A549 (cell line): ENCODE data around the gene MACC1. TPM values are rescaled to one million over a fixed set of nuclear protein-coding genes. Genes with fewer than 3 reads are reported as not detected.

Experiments
- ATAC-seq, 2 experiments: fragments of 200-7000 bp in 1 of 2; fragments of >200 bp in 1 of 2; cut with Nextera tagmentation in 1 of 2; cut with Tn5 transposase in 1 of 2; 3 replicates each; pipeline versions ENCODE4 v1.8.0 to v1.9.1; 2018 to 2020; ENCODE audit warnings: mild to moderate bottlenecking in 1 of 2, moderate library complexity in 1 of 2
- CTCF ChIA-PET: fragments of 300-600 bp; sonication (Branson Sonifier 250); formaldehyde crosslinking; extraction: SDS; loops from one replicate; lab custom pipeline; 2021; ENCODE audit warnings: antibody characterized with exemption, inconsistent platforms; lab: Yijun Ruan, JAX
- POLR2A ChIA-PET: fragments of 350-600 bp; formaldehyde crosslinking; extraction: SDS; loops from one replicate; lab custom pipeline; 2021; ENCODE audit warnings: antibody characterized with exemption, inconsistent platforms; lab: Yijun Ruan, JAX
- DNase-seq, 2 experiments: peaks; one replicate each; pipeline versions ENCODE4 v3.0.0 to v3.0.0-alpha.2; 2011 to 2016; ENCODE audit warnings: low read depth in 1 of 2, low spot score in 1 of 2
- FAIRE-seq: peaks from 2 replicates; lab custom pipeline; 2011; peaks lifted over from hg19 to GRCh38; lab: Jason Lieb, UNC
- H3K27ac ChIP-seq, 2 experiments: fragments of >200 bp; sonication (Bioruptor Twin); formaldehyde crosslinking; 3 replicates each; pipeline ENCODE4 v1.5.1; 2016 to 2017
- H3K4me1 ChIP-seq: fragments of >200 bp; sonication (Bioruptor Twin); formaldehyde crosslinking; 3 replicates; pipeline ENCODE4 v1.6.1; 2016
- H3K4me2 ChIP-seq: fragments of >200 bp; sonication (Bioruptor Twin); formaldehyde crosslinking; 3 replicates; pipeline ENCODE4 v1.6.1; 2016
- H3K4me3 ChIP-seq: fragments of >200 bp; sonication (Bioruptor Twin); formaldehyde crosslinking; 3 replicates; pipeline ENCODE4 v1.5.1; 2016
- H3K9me3 ChIP-seq: fragments of >200 bp; sonication (Bioruptor Twin); formaldehyde crosslinking; 3 replicates; pipeline ENCODE4 v1.6.1; 2016
- CBX2 ChIP-seq: fragments of 200-600 bp; sonication (generic); IDR thresholded peaks from 2 replicates; pipeline ENCODE4 v1.6.1; 2016; ENCODE audit warnings: low read depth, mild to moderate bottlenecking, borderline replicate concordance
- CBX8 ChIP-seq: fragments of 200-600 bp; sonication (generic); IDR thresholded peaks from 2 replicates; pipeline ENCODE4 v1.6.1; 2016
- CEBPB ChIP-seq, 2 experiments: fragments of >200 bp in 1 of 2; sonication (Bioruptor Twin) in 1 of 2; formaldehyde crosslinking in 1 of 2; IDR thresholded peaks; 2 replicates each; pipeline ENCODE4 v1.6.1; 2012 to 2016
- CHD4 ChIP-seq: fragments of 200-600 bp; sonication (generic); IDR thresholded peaks from 2 replicates; pipeline ENCODE4 v1.6.1; 2016; ENCODE audit warnings: antibody characterized with exemption, mild to moderate bottlenecking, borderline replicate concordance
- EHMT2 ChIP-seq: fragments of 200-600 bp; sonication (generic); IDR thresholded peaks from 2 replicates; pipeline ENCODE4 v1.6.1; 2016; ENCODE audit warnings: antibody characterized with exemption, low read depth, mild to moderate bottlenecking, moderate library complexity
- ESRRA ChIP-seq: fragments of 150-350 bp; IDR thresholded peaks from 2 replicates; pipeline ENCODE4 v1.6.1; 2014; ENCODE audit warnings: mild to moderate bottlenecking, low read length, borderline replicate concordance
- FOSB ChIP-seq: fragments of 250-450 bp; sonication (Bioruptor Pico); IDR thresholded peaks from 2 replicates; pipeline ENCODE4 v1.5.0; 2020; ENCODE audit warnings: mild to moderate bottlenecking, moderate library complexity
- FOSL2 ChIP-seq, 2 experiments: fragments of 450-650 bp in 1 of 2; fragments of >200 bp in 1 of 2; sonication (Bioruptor Twin) in 1 of 2; formaldehyde crosslinking; IDR thresholded peaks; 2 replicates each; pipeline versions ENCODE4 v1.5.0 to v1.6.1; 2016 to 2020; ENCODE audit warnings: mild to moderate bottlenecking in 1 of 2, moderate library complexity in 1 of 2
- FOXS1 ChIP-seq: fragments of 250-450 bp; sonication (Bioruptor Pico); IDR thresholded peaks from 2 replicates; pipeline ENCODE4 v1.5.0; 2020; ENCODE audit warnings: mild to moderate bottlenecking, moderate library complexity
- HDAC2 ChIP-seq: fragments of 200-600 bp; sonication (generic); IDR thresholded peaks from 2 replicates; pipeline ENCODE4 v1.6.1; 2016
- HEYL ChIP-seq: fragments of 250-450 bp; sonication (Bioruptor Pico); IDR thresholded peaks from 2 replicates; pipeline ENCODE4 v1.8.0; 2021; ENCODE audit warnings: mild to moderate bottlenecking, moderate library complexity
- HOXB13 ChIP-seq: fragments of 250-450 bp; sonication (Bioruptor Pico); IDR thresholded peaks from 2 replicates; pipeline ENCODE4 v1.5.0; 2020; ENCODE audit warnings: low read depth, mild to moderate bottlenecking, moderate library complexity
- HOXB5 ChIP-seq: fragments of 250-450 bp; sonication (Bioruptor Pico); IDR thresholded peaks from 2 replicates; pipeline ENCODE4 v1.5.0; 2020; ENCODE audit warnings: mild to moderate bottlenecking, moderate library complexity
- JUNB ChIP-seq: fragments of >200 bp; sonication (Bioruptor Twin); formaldehyde crosslinking; IDR thresholded peaks from 2 replicates; pipeline ENCODE4 v1.6.1; 2016
- MAZ ChIP-seq: fragments of 150-350 bp; IDR thresholded peaks from 2 replicates; pipeline ENCODE4 v1.6.1; 2014; ENCODE audit warnings: antibody characterized with exemption, low read depth, low read length, borderline replicate concordance
- MYC ChIP-seq: IDR thresholded peaks from 2 replicates; pipeline ENCODE4 v1.6.1; 2012; ENCODE audit warnings: mild to moderate bottlenecking, inconsistent platforms, low read length, improper control_type of control experiment, borderline replicate concordance
- NR3C1 ChIP-seq: fragments of >200 bp; sonication (Bioruptor Twin); formaldehyde crosslinking; IDR thresholded peaks from 3 replicates; pipeline ENCODE4 v1.6.1; 2017
- POLR2AphosphoS2 ChIP-seq: conservative IDR thresholded peaks from 2 replicates; pipeline ENCODE4 v1.6.1; 2012; ENCODE audit warnings: low read length, improper control_type of control experiment, inconsistent platforms
- RAD21 ChIP-seq, 2 experiments: fragments of >200 bp in 1 of 2; sonication (Bioruptor Twin) in 1 of 2; formaldehyde crosslinking in 1 of 2; IDR thresholded peaks in 1 of 2; conservative IDR thresholded peaks in 1 of 2; 2 replicates in 1 of 2; 3 replicates in 1 of 2; pipeline ENCODE4 v1.6.1; 2012 to 2018; ENCODE audit warnings: inconsistent platforms in 1 of 2
- RARB ChIP-seq: fragments of 250-450 bp; sonication (Bioruptor Pico); IDR thresholded peaks from 2 replicates; pipeline ENCODE4 v1.8.0; 2021; ENCODE audit warnings: mild to moderate bottlenecking, moderate library complexity
- RCOR1 ChIP-seq: fragments of 150-350 bp; IDR thresholded peaks from 2 replicates; pipeline ENCODE4 v1.6.1; 2014; ENCODE audit warnings: antibody characterized with exemption, low read length, low read depth
- RFX5 ChIP-seq: fragments of 450-650 bp; IDR thresholded peaks from 2 replicates; pipeline ENCODE4 v1.7.1; 2014; ENCODE audit warnings: antibody characterized with exemption, mild to moderate bottlenecking, moderate library complexity
- RNF2 ChIP-seq: fragments of 200-600 bp; sonication (generic); IDR thresholded peaks from 2 replicates; pipeline ENCODE4 v1.6.1; 2016; ENCODE audit warnings: low read depth, mild to moderate bottlenecking, antibody characterized with exemption, moderate library complexity, borderline replicate concordance
- SMC3 ChIP-seq: fragments of >200 bp; sonication (Bioruptor Twin); formaldehyde crosslinking; IDR thresholded peaks from 3 replicates; pipeline ENCODE4 v1.6.1; 2018; ENCODE audit warnings: inconsistent platforms
- SREBF2 ChIP-seq: fragments of 450-650 bp; IDR thresholded peaks from 2 replicates; pipeline ENCODE4 v1.6.1; 2014; ENCODE audit warnings: mild to moderate bottlenecking, moderate library complexity
- ZFP36 ChIP-seq: fragments of 450-650 bp; IDR thresholded peaks from 2 replicates; pipeline ENCODE4 v1.6.1; 2014; ENCODE audit warnings: borderline replicate concordance; ENCODE audit not compliant: partially characterized antibody
- ZNF302 ChIP-seq: fragments of 250-450 bp; sonication (Bioruptor Pico); IDR thresholded peaks from 2 replicates; pipeline ENCODE4 v1.9.0; 2021; ENCODE audit warnings: inconsistent platforms, mild to moderate bottlenecking, moderate library complexity
- ZSCAN20 ChIP-seq: fragments of 250-450 bp; sonication (Bioruptor Pico); IDR thresholded peaks from 2 replicates; pipeline ENCODE4 v1.8.0; 2022; ENCODE audit warnings: mild to moderate bottlenecking, moderate library complexity
- WGBS: methylation state at CpG from one replicate; pipeline ENCODE4 v1.1.6; 2017; ENCODE audit errors: missing lambda C conversion rate; 5-methylcytosine and 5-hydroxymethylcytosine counted together
- polyA plus RNA-seq, 4 experiments: library from polyadenylated mRNA; depleted of rRNA in 3 of 4; stranded (reverse); fragments of >200 nt; fragmentation: RNase III in 1 of 4; extraction: RNeasy Plus Mini Kit Qiagen cat#74134 plus additional on column Dnase treatment in 1 of 4; gene quantifications; 2 replicates in 3 of 4; 3 replicates in 1 of 4; pipeline ENCODE4 v1.2.3, GENCODE V29; 2011 to 2017
- TF ChIP-seq, protein P1 (sequence below): IDR thresholded peaks from 2 replicates; pipeline ENCODE4 v1.6.1; 2012
- TF ChIP-seq, protein P2 (sequence below): fragments of 250-450 bp; sonication (Bioruptor Pico); IDR thresholded peaks from 2 replicates; pipeline ENCODE4 v1.5.0; 2020; ENCODE audit warnings: low read depth, mild to moderate bottlenecking, moderate library complexity
- TF ChIP-seq, protein P3 (sequence below): fragments of >200 bp; sonication (Bioruptor Twin); formaldehyde crosslinking; IDR thresholded peaks from 2 replicates; pipeline ENCODE4 v1.6.1; 2016

The MACC1 gene
- polyA plus RNA-seq, 2 of the 4 experiments (the other 2 are of a cell fraction) = 0.01 TPM; not detected in 1

DNA sequence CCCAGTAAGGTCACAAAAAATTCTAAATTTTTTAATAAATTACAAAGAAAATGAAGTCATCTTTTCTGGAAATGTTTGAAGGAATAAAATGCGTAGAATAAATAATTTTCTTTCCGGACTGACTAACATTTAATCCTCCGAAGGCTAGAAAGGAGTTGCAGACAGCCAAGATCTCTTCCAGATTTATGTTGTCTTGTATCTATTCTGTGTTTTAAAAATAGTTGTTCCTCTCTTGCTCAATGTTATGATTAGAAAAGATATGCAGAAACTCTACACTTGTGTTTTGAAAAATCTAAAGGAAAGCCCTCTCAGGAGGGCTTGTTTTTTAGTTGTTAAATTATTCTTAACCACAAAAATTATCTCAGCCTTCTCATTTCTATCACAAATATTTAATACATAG lies 70.7 kb downstream of the MACC1 start:
- DNase-seq (no peak), ATAC-seq (no peak), FAIRE-seq (no peak)
- Histone ChIP-seq H3K4me3 (no peak overlapping the region), H3K4me2 (no peak overlapping the region), H3K9me3 (no peaks in the 10 kb centered on the region), H3K27ac (no peak overlapping the region), H3K4me1 (no peaks in the 10 kb centered on the region)
- TF ChIP-seq NR3C1 (no peak), CHD4 (no peak), ZNF302 (CRISPR knock-in tag) (no peak), HDAC2 (no peak), SREBF2 (no peak), EHMT2 (no peak), HOXB5 (CRISPR knock-in tag) (no peak), ZSCAN20 (no peak), CBX2 (no peak), FOSL2 (IDR thresholded peaks at IDR 0.05) (no peak), FOSL2 (CRISPR knock-in tag; IDR thresholded peaks at IDR 0.05) (no peak), CBX8 (no peak), MAZ (no peak), RARB (CRISPR knock-in tag) (no peak)
- TF ChIP-seq, protein P1, sequence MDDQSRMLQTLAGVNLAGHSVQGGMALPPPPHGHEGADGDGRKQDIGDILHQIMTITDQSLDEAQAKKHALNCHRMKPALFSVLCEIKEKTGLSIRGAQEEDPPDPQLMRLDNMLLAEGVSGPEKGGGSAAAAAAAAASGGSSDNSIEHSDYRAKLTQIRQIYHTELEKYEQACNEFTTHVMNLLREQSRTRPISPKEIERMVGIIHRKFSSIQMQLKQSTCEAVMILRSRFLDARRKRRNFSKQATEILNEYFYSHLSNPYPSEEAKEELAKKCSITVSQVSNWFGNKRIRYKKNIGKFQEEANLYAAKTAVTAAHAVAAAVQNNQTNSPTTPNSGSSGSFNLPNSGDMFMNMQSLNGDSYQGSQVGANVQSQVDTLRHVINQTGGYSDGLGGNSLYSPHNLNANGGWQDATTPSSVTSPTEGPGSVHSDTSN = no peak
- CTCF ChIA-PET = no interaction called here
- POLR2A ChIA-PET = interaction anchor here (0.6 kb wide), 1 partner anchor 678 kb away, joined by 8 read pairs; no protein-coding TSS in a partner anchor
- WGBS = 89% methylated on average over 3 of the region's 3 CpGs

DNA sequence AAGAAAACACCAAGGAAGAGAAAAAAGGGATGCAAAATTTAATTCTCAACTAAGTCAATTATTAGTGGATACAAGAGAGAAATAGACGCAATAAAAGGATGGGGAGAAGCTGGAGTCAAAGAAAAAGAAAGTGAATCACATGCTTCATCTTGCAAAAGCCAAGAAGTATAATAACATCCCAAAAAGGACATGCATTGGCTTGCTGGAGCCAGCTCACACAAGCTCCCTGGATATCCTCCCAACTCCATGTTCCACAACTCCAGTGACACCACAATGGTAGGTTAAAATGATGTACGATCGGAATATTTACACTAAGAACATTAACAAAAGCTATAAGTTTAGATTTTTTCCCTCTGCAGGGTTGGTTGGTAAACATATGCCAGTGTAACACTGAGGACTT lies 72.4 kb downstream of the MACC1 start:
- 93% methylated on average over 3 of the region's 3 CpGs for WGBS
- CTCF ChIA-PET = interaction anchor here (0.7 to 1.0 kb wide), 2 partner anchors 103 to 173 kb away, joined by 3 read pairs; no protein-coding TSS in a partner anchor

DNA sequence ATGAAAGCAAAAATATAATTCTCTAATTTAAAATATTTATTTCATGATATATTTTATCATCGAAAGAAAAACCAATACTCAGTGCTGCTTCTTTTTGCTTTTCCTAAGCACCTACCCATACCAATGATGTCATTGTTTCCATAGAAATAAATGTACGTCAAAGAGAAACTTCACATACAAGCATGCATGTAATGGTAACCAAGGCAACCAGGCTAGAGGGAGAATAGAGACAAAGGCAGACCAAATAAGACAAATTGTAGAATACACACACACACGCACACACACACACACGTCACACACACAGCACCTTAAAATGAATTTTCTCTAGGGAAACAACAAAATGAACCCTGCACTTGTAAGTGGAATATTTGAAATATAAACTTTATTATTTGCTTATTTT lies 75.5 kb downstream of the MACC1 start:
- Histone ChIP-seq H3K9me3 (no peaks in the 10 kb centered on the region), H3K4me2 (no peak overlapping the region), H3K4me1 (no peaks in the 10 kb centered on the region), H3K27ac (no peak overlapping the region), H3K4me3 (no peak overlapping the region)
- no peak for TF ChIP-seq RFX5
- TF ChIP-seq RCOR1 = no peak
- TF ChIP-seq MYC = no peak
- FAIRE-seq (no peak), DNase-seq (no peak), ATAC-seq (no peak)
- POLR2A ChIA-PET = no interaction called here
- CTCF ChIA-PET = no interaction called here
- 81% methylated on average over 4 of the region's 4 CpGs for WGBS

More for the DNA sequence above, 72.4 kb downstream of the MACC1 start:
- no peak for ATAC-seq
- Histone ChIP-seq H3K4me1 (no peaks in the 10 kb centered on the region), H3K27ac (no peak overlapping the region), H3K9me3 (no peaks in the 10 kb centered on the region), H3K4me3 (no peak overlapping the region), H3K4me2 (no peak overlapping the region)
- POLR2A ChIA-PET = no interaction called here
- TF ChIP-seq RNF2 = no peak
- TF ChIP-seq HEYL (CRISPR knock-in tag) = no peak
- no peak for TF ChIP-seq RAD21 (conservative IDR thresholded peaks at IDR 0.05 in 1 of 2, IDR thresholded peaks at IDR 0.05 in 1 of 2)
- no peak for TF ChIP-seq HOXB13 (CRISPR knock-in tag)
- no peak for DNase-seq
- no peak for FAIRE-seq

DNA sequence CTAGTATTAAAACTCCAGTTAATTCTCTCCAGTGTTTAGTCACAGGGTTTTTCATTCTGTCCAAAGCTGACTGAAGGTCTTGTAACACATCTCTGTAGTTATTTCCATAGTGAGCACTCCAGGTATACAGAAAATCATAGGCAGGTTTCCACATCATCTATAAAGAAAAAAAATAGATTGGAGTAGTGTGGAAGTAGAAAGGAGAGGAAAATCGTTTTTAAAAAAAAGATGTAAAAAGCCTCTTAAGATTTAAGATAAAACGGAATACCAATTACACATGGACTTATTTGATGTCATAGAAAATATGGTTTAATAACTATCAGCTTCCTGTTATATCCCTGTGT lies 76.2 kb downstream of the MACC1 start:
- Histone ChIP-seq H3K27ac (no peak overlapping the region), H3K4me2 (no peak overlapping the region), H3K4me1 (no peaks in the 10 kb centered on the region), H3K9me3 (no peaks in the 10 kb centered on the region), H3K4me3 (no peak overlapping the region)
- WGBS = 41% methylated on average over 2 of the region's 2 CpGs
- ChIA-PET POLR2A (no interaction called here), CTCF (no interaction called here)
- FAIRE-seq = no peak
- no peak for DNase-seq
- ATAC-seq = no peak
- TF ChIP-seq JUNB = no peak
- TF ChIP-seq, protein P2, sequence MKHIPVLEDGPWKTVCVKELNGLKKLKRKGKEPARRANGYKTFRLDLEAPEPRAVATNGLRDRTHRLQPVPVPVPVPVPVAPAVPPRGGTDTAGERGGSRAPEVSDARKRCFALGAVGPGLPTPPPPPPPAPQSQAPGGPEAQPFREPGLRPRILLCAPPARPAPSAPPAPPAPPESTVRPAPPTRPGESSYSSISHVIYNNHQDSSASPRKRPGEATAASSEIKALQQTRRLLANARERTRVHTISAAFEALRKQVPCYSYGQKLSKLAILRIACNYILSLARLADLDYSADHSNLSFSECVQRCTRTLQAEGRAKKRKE (CRISPR knock-in tag) = no peak
- TF ChIP-seq CBX2 = no peak
- no peak for TF ChIP-seq HOXB13 (CRISPR knock-in tag)
- no peak for TF ChIP-seq ZFP36
- TF ChIP-seq, protein P3, sequence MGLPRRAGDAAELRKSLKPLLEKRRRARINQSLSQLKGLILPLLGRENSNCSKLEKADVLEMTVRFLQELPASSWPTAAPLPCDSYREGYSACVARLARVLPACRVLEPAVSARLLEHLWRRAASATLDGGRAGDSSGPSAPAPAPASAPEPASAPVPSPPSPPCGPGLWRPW = no peak
- TF ChIP-seq FOSB (CRISPR knock-in tag) = no peak
- no peak for TF ChIP-seq ESRRA
- no peak for TF ChIP-seq SMC3
- TF ChIP-seq EHMT2 = no peak
- no peak for TF ChIP-seq POLR2AphosphoS2
- no peak for TF ChIP-seq RCOR1
- TF ChIP-seq CHD4 = no peak
- TF ChIP-seq CEBPB (IDR thresholded peaks at IDR 0.05) = no peak
- TF ChIP-seq FOXS1 (CRISPR knock-in tag) = no peak
